Measurements from ENCODE around the gene RSPO1. TPM values are rescaled to one million over a fixed set of nuclear protein-coding genes. Genes with fewer than 3 reads are reported as not detected.
"Not testable (repeated sequence)": the region's sequence is repeated elsewhere in the genome, so short reads cannot be mapped to it uniquely, and the experiment has no call there.

Gene RSPO1
- total RNA-seq, 1 donor from 2014 or later, result not detected

DNA sequence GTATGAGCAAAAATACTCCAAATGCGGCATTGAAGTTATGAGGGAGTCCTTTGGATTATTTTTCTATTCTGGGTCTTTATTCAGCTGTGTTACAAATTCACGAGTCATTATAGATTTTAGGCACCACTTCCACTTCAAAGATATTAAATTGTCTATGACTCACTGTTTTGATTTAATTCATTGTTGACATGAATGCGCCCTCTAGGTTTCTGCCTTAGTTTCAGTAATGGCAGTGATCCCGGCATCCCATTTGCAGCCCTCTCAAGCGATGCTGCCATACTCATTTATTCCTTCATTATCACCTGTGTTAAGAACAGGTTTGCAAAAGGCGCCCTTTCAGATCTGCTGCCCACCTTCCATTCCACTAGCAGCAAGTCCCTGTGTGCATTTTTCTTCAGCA is 14.0 kb downstream of the RSPO1 start:
- intact Hi-C loops (cut with micrococcal nuclease), result no loop called here

DNA sequence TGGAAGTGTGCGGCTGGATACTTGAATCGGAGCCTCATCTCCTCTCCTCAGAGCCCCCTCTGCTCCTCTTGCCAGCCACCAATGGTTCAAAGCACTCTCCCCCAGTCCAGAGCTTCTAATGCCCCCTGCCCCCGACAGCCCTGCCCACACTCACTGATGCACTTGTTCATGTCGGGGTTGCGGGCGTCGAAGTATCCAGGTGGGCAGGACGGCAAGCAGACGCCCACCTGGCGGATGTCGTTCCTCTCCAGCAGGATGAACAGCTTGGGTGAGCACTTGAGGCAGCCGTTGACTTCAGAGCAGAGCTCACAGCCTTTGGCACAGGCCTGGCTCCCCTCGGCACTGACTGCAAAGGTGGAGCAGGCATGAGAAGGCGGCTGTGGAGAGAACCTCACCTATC is 18.4 kb downstream of the RSPO1 start:
- intact Hi-C loops (cut with micrococcal nuclease), result no loop called here

- intact Hi-C loops (cut with micrococcal nuclease), result no loop called here
Observed at GRCh38 chr1:37614105-37614504, 20.6 kb downstream of the RSPO1 start.

GRCh38 chr1:37612186-37612585 is 22.5 kb downstream of the RSPO1 start:
- intact Hi-C loops (cut with micrococcal nuclease), result no loop called here

- intact Hi-C loops (cut with micrococcal nuclease), result no loop called here
Observed at GRCh38 chr1:37609994-37610393, 24.7 kb downstream of the RSPO1 start.

GRCh38 chr1:37609002-37609401 is 25.7 kb downstream of the RSPO1 start:
- intact Hi-C loops (cut with micrococcal nuclease), result no loop called here

DNA sequence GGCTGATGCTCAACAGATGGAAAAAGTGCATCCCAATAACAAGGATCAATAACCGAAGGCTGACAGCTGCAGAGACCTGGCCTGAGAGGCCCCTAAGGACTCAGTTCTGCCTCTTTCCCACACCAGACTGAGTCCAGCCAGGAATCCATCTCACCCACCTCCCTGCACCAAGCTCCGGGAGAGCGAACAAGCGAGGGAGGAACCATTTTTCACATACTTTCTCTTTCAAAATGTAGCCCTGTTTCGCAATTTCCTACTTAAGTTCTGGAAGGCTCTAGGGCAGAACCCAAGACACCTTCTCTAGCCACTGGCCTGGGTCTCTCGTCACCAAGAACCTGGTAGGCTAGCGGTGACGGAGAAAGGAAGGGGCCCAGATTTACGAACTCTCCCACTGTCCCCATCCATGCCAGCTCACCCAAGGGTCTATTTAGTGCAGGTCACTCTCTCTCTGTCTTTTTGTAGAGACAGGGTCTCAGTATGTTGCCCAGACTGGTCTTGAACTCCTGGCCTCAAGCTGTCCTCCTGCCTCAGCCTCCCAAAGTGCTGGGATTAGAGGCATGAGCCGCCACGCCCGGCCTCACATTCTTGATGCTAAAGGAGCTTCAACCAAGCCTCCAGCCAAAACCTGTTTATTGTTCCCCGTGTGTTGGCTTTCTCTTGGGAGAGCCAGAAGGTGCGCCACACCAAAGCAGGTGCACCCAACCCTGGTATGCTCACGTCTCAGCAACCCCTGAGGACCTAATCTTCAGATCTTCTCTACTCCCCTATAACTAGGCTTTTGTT is 28.0 kb downstream of the RSPO1 start:
- intact Hi-C loops (cut with micrococcal nuclease), result no loop called here

- intact Hi-C loops (cut with micrococcal nuclease), result no loop called here
Observed at GRCh38 chr1:37605806-37606474, 28.8 kb downstream of the RSPO1 start.

- intact Hi-C loops (cut with micrococcal nuclease), result no loop called here
Observed at GRCh38 chr1:37605061-37605650, 29.5 kb downstream of the RSPO1 start.

- intact Hi-C loops (cut with micrococcal nuclease), result loop anchor here (1.0 to 2.0 kb wide), 2 partner anchors 79 to 1232 kb away; no protein-coding TSS in a partner anchor
Observed at GRCh38 chr1:37602750-37603694, 31.7 kb downstream of the RSPO1 start.

GRCh38 chr1:37601441-37601840 is 33.3 kb downstream of the RSPO1 start:
- intact Hi-C loops (cut with micrococcal nuclease), result no loop called here

DNA sequence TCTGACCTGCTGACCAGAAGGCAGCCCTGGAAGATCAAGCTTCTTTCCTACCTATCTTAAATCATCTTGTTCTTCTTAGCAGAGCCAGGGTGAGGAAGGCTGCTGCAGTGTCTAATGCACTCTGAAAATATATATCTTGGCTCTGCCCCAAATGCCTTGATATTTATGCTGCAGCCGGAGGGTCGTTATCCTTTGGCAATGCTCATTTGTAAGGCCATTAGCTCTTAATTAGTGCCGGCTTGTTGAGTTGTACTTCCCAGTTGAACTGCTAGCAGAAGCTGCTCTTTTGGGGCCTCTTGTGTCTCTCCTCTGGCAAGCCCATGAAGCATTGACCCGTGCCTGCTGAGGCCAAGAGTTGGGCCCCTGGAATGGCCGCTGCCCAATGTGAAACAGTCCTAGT is 34.8 kb downstream of the RSPO1 start:
- intact Hi-C loops (cut with micrococcal nuclease), result loop anchor here (5.0 kb wide), 2 partner anchors 143 to 412 kb away; partner anchors contain the start of gene UTP11

DNA sequence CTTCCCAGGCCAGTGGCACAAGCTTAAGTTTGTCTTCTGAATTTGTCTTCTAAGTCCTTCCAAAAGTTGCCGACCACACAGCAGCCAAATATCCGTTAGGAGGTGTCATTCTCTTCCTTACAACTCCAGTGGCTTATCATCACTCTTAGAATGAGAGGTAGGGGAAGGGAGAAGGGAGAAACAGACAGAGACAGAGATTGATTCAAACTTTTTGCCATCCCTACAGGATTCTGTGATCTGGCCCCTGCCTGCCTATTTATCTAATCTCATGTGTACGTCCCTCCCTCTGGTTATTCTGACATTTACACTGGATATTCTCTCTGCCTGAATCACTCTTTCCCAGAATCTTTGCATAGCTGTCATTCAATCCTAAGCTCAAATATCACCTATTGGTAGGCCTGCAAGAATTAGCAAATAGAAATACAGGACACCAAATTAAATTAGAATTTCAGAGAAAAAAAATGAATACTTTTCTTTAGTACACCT is 38.5 kb downstream of the RSPO1 start:
- intact Hi-C loops (cut with micrococcal nuclease), result loop anchor here (1.0 to 5.0 kb wide), 5 partner anchors 21 to 1447 kb away; partner anchors contain the start of genes CDCA8, TRAPPC3 and UTP11

- intact Hi-C loops (cut with micrococcal nuclease), result loop anchor here (1.0 to 5.0 kb wide), 13 partner anchors 20 to 1447 kb away; partner anchors contain the start of genes CDCA8, MEAF6, MTF1 and SF3A3
Observed at GRCh38 chr1:37595440-37596181, 39.1 kb downstream of the RSPO1 start, which contains the start of gene GNL2. Gene GNL2, minus strand, starts transcription at chr1:37595937. Its CDS starts 115 bp downstream, at chr1:37595822.

- intact Hi-C loops (cut with micrococcal nuclease), result loop anchor here (2.0 kb wide), 2 partner anchors 217 to 337 kb away; no protein-coding TSS in a partner anchor
Observed at GRCh38 chr1:37593726-37594125, 41.0 kb downstream of the RSPO1 start.

DNA sequence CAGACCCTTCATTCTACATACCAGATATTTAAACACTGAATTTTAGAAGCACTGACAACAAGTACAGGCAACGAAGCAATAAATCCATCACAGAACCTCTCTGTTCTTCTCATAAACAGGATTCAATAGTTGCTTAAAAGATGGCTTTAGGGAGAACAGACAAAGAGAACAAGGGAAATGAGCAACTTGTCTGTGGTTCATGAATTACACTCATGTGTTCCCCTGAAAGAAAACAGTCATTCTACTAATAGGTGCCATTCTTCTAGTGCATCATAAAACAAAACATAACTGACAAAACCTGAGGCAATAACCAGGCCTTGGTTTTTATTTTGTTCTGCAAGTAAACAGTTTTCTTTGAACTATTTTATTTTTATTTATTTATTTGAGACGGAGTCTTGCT is 45.8 kb downstream of the RSPO1 start:
- intact Hi-C loops (cut with micrococcal nuclease), result no loop called here

- intact Hi-C loops (cut with micrococcal nuclease), result not testable (repeated sequence)
Observed at GRCh38 chr1:37584544-37584943, 50.1 kb downstream of the RSPO1 start.

GRCh38 chr1:37575692-37576091 is 59.0 kb downstream of the RSPO1 start:
- intact Hi-C loops (cut with micrococcal nuclease), result loop anchor here (1.0 kb wide), 1 partner anchor 21 kb away; no protein-coding TSS in a partner anchor

DNA sequence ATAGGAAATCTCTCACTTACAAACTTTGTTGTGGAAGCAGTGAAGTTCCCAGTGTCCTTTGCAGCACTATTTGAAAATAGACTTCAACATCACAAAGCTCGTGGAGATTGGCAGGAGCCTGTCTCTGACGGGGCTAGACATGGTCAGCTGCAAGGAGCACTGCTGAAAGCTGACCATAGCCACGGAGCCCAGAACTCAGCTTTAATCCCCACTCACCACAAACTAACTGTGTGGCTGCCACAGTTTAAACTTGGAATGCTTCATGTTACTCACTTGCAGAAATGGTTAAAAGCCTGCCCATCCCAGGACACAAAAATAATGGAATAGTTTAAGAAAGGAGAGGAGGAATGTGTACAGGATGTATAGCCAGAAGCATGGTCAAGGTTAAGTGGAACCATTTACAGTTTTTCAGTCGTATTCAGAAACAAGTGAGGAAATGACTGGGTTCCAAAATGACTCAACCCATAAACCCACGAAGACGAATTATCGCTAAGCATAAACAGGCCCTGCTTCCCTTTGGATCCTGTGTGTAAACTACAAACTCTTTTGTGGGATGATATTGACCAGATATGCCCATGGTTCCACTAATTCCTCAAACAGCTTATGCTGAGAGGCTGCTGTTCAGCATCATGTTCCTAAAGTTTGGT is 59.7 kb downstream of the RSPO1 start:
- intact Hi-C loops (cut with micrococcal nuclease), result loop anchor here (1.0 kb wide), 1 partner anchor 21 kb away; no protein-coding TSS in a partner anchor

Data from T-helper 1 cell treated with Interleukin-12 subunit alpha and Interleukin-12 subunit beta and Interleukin-4 antibody, amounts not matched to agents 30 ng/mL and 1 ng/mL, for 36 hours (primary cell).